ENCODE measurements around the gene LYRM4. TPM values are rescaled to one million over a fixed set of nuclear protein-coding genes. Genes with fewer than 3 reads are reported as not detected.

Gene LYRM4
- total RNA-seq, 1 experiment from 2014 or later: 16.5 TPM

DNA sequence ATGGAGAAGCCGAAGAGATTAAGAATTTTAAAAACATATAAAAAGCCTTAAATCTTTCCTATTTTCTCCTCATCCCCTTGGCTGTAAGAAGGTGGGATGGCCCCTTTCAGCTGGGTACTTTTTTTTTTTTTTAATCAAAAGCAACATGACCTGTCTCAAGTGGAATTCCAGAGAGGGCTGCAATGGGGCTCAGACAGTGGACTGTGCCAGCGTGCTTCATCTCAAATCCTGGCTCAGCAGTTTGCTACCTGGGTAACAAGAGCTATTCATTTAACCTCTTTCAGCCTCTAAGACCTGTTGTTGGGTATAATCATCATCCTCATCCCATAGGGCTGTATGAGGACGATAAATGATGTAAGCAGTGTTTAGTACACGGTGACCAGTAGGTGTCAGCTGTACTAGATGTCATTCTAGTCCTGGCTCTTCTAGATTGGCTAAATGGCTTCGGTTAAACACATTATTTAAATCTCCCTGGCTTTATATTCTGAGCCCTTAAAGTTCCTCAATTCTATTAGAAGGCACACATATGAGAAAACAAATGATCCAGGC lies 182.6 kb downstream of the LYRM4 start:
- BruUV-seq (replicated peaks): no TSS peak
- TF ChIP-seq, protein P1, sequence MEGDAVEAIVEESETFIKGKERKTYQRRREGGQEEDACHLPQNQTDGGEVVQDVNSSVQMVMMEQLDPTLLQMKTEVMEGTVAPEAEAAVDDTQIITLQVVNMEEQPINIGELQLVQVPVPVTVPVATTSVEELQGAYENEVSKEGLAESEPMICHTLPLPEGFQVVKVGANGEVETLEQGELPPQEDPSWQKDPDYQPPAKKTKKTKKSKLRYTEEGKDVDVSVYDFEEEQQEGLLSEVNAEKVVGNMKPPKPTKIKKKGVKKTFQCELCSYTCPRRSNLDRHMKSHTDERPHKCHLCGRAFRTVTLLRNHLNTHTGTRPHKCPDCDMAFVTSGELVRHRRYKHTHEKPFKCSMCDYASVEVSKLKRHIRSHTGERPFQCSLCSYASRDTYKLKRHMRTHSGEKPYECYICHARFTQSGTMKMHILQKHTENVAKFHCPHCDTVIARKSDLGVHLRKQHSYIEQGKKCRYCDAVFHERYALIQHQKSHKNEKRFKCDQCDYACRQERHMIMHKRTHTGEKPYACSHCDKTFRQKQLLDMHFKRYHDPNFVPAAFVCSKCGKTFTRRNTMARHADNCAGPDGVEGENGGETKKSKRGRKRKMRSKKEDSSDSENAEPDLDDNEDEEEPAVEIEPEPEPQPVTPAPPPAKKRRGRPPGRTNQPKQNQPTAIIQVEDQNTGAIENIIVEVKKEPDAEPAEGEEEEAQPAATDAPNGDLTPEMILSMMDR (IDR thresholded peaks at IDR 0.05; ENCODE audit: unreplicated experiment): no peak

DNA sequence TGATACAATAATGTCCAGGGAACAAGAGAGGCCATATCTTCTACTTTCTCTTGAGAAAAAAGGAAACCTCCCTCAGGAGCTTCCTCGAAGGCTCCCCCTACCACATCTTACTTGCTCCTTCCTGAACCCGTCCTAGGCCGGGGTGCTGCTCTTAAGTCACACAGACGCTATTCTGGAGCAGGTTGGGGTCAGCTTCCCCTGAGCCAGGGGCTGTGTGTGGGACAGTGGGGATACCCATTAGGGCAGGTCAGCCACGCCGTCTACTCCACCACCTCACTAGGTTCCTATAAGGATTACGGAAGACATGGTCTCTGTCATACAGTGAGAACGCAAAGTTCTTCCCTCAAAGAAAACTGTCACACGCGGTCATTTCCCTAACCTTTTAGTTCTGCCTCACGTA lies 183.8 kb downstream of the LYRM4 start:
- intact Hi-C loops (cut with micrococcal nuclease; ENCODE audit: unreplicated experiment): no loop called here
- Mint-ChIP-seq H3K27ac (ENCODE audit: unreplicated experiment) (no peak overlapping the region), H3K4me3 (ENCODE audit: low read depth, unreplicated experiment) (no peak overlapping the region), H3K27me3 (ENCODE audit: unreplicated experiment) (no peaks in the 10 kb centered on the region), H3K9me3 (ENCODE audit: low read depth, unreplicated experiment) (peaks cover 3% of the 10 kb centered on the region), H3K4me1 (ENCODE audit: low read depth, unreplicated experiment) (no peaks in the 10 kb centered on the region), H3K36me3 (ENCODE audit: insufficient read depth, unreplicated experiment) (no peaks in the 10 kb centered on the region)
- no TSS peak for BruUV-seq (replicated peaks)
- CTCF ChIA-PET: no interaction called here
- TF ChIP-seq, protein P1 (IDR thresholded peaks at IDR 0.05; ENCODE audit: unreplicated experiment): no peak
- no peak for DNase-seq

More for the DNA sequence above, 182.6 kb downstream of the LYRM4 start:
- Mint-ChIP-seq H3K27me3 (ENCODE audit: unreplicated experiment) (no peaks in the 10 kb centered on the region), H3K36me3 (ENCODE audit: insufficient read depth, unreplicated experiment) (no peaks in the 10 kb centered on the region), H3K9me3 (ENCODE audit: low read depth, unreplicated experiment) (peaks cover 3% of the 10 kb centered on the region), H3K4me1 (ENCODE audit: low read depth, unreplicated experiment) (peaks cover 12% of the 10 kb centered on the region), H3K4me3 (ENCODE audit: low read depth, unreplicated experiment) (no peak overlapping the region), H3K27ac (ENCODE audit: unreplicated experiment) (no peak overlapping the region)
- DNase-seq: no peak
- CTCF ChIA-PET: no interaction called here
- intact Hi-C loops (cut with micrococcal nuclease; ENCODE audit: unreplicated experiment): no loop called here

DNA sequence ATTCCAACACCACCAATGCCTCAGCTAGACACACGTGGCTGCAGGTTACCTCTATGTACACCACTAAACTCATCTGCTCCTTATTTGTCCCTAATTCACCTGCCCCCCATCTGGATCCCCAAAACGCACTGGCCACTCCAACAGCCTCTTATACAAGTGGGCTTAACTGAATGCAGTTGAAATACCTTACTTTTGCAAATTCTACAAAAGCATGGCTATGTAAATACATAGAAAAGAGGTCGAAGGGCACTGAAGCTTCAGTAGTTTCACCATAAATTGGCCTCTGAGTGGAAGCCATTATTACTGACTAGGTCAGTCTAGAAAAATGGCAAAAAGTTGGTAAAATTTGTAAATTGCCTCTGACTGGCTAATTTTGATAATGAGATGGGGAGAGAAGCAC lies 186.8 kb downstream of the LYRM4 start:
- Mint-ChIP-seq H3K4me1 (ENCODE audit: low read depth, unreplicated experiment) (no peaks in the 10 kb centered on the region), H3K36me3 (ENCODE audit: insufficient read depth, unreplicated experiment) (no peaks in the 10 kb centered on the region), H3K27ac (ENCODE audit: unreplicated experiment) (no peak overlapping the region), H3K9me3 (ENCODE audit: low read depth, unreplicated experiment) (peaks cover 3% of the 10 kb centered on the region), H3K27me3 (ENCODE audit: unreplicated experiment) (no peaks in the 10 kb centered on the region), H3K4me3 (ENCODE audit: low read depth, unreplicated experiment) (no peak overlapping the region)
- intact Hi-C loops (cut with micrococcal nuclease; ENCODE audit: unreplicated experiment): no loop called here
- CTCF ChIA-PET: no interaction called here
- DNase-seq: no peak
- TF ChIP-seq, protein P1 (IDR thresholded peaks at IDR 0.05; ENCODE audit: unreplicated experiment): no peak
- BruUV-seq (replicated peaks): no TSS peak

DNA sequence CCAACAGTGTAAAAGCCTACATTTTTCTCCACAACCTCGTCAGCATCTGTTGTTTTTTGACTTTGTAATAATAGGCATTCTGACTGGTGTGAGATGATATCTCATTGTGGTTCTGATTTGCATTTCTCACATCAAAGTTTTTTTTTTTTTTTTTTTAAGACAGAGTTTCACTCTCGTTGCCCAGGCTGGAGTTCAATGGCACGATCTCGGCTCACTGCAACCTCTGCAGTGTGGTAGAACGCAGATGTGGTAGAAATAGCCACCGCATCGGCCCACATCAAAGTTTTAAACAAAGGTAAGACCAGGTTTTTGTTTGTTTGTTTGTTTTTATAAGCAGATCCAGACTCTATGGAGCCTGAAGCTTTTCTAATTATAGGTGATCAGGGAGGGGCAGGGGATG lies 188.3 kb downstream of the LYRM4 start:
- TF ChIP-seq, protein P1 (IDR thresholded peaks at IDR 0.05; ENCODE audit: unreplicated experiment): no peak
- DNase-seq: no peak
- CTCF ChIA-PET: no interaction called here
- no peaks in the 10 kb centered on the region for H3K4me1 Mint-ChIP-seq (ENCODE audit: low read depth, unreplicated experiment)
- no peak overlapping the region for H3K4me3 Mint-ChIP-seq (ENCODE audit: low read depth, unreplicated experiment)
- no peaks in the 10 kb centered on the region for H3K27me3 Mint-ChIP-seq (ENCODE audit: unreplicated experiment)
- no peak overlapping the region for H3K27ac Mint-ChIP-seq (ENCODE audit: unreplicated experiment)
- no TSS peak for BruUV-seq (replicated peaks)
- H3K36me3 Mint-ChIP-seq (ENCODE audit: insufficient read depth, unreplicated experiment): no peaks in the 10 kb centered on the region
- peaks cover 3% of the 10 kb centered on the region for H3K9me3 Mint-ChIP-seq (ENCODE audit: low read depth, unreplicated experiment)
- intact Hi-C loops (cut with micrococcal nuclease; ENCODE audit: unreplicated experiment): no loop called here

All from Calu3 (cell line).